Stimulated activated CD8-positive, alpha-beta memory T cell treated with anti-CD3 and anti-CD28 coated beads, Interleukin-15, amount 100 ng/mL, for 24 hours (primary cell): Measurements from ENCODE around the gene OR10P1.

Experiments used
- DNase-seq: peaks from one replicate; pipeline ENCODE4 v3.0.0-alpha.2; 2020; ENCODE audit warnings: low read depth

Gene OR10P1

GRCh38 chr12:55685671-55686070 lies 49.0 kb downstream of the OR10P1 start:
- no peak for DNase-seq

- no peak for DNase-seq
These were observed 49.8 kb downstream of the OR10P1 start for GRCh38 chr12:55686366-55687010.
